ENCODE results near the gene TRPT1. TPM values are rescaled to one million over a fixed set of nuclear protein-coding genes. Genes with fewer than 3 reads are reported as not detected.
A peak's percentile ranks its signal among the peaks of the same experiment; 100 is the strongest.

Gene TRPT1
- total and polyA plus RNA-seq, 9 of the 15 experiments (the other 6 are each of a cell fraction or from before 2014, with no cell fraction given), result 4.6 to 41.7 (median 23.1) TPM

- TF ChIP-seq, protein P1, sequence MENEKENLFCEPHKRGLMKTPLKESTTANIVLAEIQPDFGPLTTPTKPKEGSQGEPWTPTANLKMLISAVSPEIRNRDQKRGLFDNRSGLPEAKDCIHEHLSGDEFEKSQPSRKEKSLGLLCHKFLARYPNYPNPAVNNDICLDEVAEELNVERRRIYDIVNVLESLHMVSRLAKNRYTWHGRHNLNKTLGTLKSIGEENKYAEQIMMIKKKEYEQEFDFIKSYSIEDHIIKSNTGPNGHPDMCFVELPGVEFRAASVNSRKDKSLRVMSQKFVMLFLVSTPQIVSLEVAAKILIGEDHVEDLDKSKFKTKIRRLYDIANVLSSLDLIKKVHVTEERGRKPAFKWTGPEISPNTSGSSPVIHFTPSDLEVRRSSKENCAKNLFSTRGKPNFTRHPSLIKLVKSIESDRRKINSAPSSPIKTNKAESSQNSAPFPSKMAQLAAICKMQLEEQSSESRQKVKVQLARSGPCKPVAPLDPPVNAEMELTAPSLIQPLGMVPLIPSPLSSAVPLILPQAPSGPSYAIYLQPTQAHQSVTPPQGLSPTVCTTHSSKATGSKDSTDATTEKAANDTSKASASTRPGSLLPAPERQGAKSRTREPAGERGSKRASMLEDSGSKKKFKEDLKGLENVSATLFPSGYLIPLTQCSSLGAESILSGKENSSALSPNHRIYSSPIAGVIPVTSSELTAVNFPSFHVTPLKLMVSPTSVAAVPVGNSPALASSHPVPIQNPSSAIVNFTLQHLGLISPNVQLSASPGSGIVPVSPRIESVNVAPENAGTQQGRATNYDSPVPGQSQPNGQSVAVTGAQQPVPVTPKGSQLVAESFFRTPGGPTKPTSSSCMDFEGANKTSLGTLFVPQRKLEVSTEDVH (IDR thresholded peaks at IDR 0.05; ENCODE audit: low read depth, partially characterized antibody), result no peak
- TF ChIP-seq PHB2 (IDR thresholded peaks at IDR 0.05; ENCODE audit: low read depth), result peak; percentile 14; the same call in 1 of the 2 replicates
- TF ChIP-seq NELFE (IDR thresholded peaks at IDR 0.05; ENCODE audit: insufficient read depth, insufficient read length), result no peak
- TF ChIP-seq, protein P2, sequence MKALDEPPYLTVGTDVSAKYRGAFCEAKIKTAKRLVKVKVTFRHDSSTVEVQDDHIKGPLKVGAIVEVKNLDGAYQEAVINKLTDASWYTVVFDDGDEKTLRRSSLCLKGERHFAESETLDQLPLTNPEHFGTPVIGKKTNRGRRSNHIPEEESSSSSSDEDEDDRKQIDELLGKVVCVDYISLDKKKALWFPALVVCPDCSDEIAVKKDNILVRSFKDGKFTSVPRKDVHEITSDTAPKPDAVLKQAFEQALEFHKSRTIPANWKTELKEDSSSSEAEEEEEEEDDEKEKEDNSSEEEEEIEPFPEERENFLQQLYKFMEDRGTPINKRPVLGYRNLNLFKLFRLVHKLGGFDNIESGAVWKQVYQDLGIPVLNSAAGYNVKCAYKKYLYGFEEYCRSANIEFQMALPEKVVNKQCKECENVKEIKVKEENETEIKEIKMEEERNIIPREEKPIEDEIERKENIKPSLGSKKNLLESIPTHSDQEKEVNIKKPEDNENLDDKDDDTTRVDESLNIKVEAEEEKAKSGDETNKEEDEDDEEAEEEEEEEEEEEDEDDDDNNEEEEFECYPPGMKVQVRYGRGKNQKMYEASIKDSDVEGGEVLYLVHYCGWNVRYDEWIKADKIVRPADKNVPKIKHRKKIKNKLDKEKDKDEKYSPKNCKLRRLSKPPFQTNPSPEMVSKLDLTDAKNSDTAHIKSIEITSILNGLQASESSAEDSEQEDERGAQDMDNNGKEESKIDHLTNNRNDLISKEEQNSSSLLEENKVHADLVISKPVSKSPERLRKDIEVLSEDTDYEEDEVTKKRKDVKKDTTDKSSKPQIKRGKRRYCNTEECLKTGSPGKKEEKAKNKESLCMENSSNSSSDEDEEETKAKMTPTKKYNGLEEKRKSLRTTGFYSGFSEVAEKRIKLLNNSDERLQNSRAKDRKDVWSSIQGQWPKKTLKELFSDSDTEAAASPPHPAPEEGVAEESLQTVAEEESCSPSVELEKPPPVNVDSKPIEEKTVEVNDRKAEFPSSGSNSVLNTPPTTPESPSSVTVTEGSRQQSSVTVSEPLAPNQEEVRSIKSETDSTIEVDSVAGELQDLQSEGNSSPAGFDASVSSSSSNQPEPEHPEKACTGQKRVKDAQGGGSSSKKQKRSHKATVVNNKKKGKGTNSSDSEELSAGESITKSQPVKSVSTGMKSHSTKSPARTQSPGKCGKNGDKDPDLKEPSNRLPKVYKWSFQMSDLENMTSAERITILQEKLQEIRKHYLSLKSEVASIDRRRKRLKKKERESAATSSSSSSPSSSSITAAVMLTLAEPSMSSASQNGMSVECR (CRISPR knock-in tag; IDR thresholded peaks at IDR 0.05), result peak; percentile 60; the same call in 1 of the 2 replicates
- no peak for TF ChIP-seq SMARCE1 (IDR thresholded peaks at IDR 0.05)
- 0 out of 4 replicates have a peak, but pooled peaks of 1 of the 2 experiments have one; percentile 11 for TF ChIP-seq SIN3A (IDR thresholded peaks at IDR 0.05; ENCODE audit: borderline replicate concordance in 2 of 2, control insufficient read depth in 1 of 2, low read depth in 2 of 2, low read length in 2 of 2)
- no peak for TF ChIP-seq MCM3 (IDR thresholded peaks at IDR 0.05)
- no peak for TF ChIP-seq FOS (IDR thresholded peaks at IDR 0.05; ENCODE audit: extremely low read depth, insufficient read length)
- no peak for TF ChIP-seq ETV6 (IDR thresholded peaks at IDR 0.05; ENCODE audit: borderline replicate concordance in 1 of 2, low read depth in 2 of 2, low read length in 1 of 2)
- no peak for TF ChIP-seq ETV6 (CRISPR knock-in tag; IDR thresholded peaks at IDR 0.05; ENCODE audit: borderline replicate concordance)
- no peak for TF ChIP-seq LEF1 (IDR thresholded peaks at IDR 0.05)
Observed at GRCh38 chr11:64226507-64227051, 593 bp upstream of the TRPT1 start (continued).
